Osteoblast (primary cell): Measurements from ENCODE around the gene PARD3. TPM values are rescaled to one million over a fixed set of nuclear protein-coding genes. Genes with fewer than 3 reads are reported as not detected.

Experiments used
- DNase-seq: peaks from one replicate; pipeline ENCODE4 v3.0.0; 2011; ENCODE audit warnings: low spot score, mixed read lengths; ENCODE audit not compliant: insufficient read length; ENCODE audit errors: missing footprints
- H2AFZ ChIP-seq: 2 replicates; pipeline ENCODE4 v1.6.0; 2011; ENCODE audit warnings: mild to moderate bottlenecking, low read length
- H3K27ac ChIP-seq: 2 replicates; pipeline ENCODE4 v1.5.1; 2011; ENCODE audit warnings: mild to moderate bottlenecking, low read depth, low read length, moderate library complexity
- H3K27me3 ChIP-seq: 2 replicates; pipeline ENCODE4 v1.6.0; 2012; ENCODE audit warnings: mild to moderate bottlenecking, control low read depth, inconsistent platforms, low read length, moderate library complexity; ENCODE audit not compliant: insufficient read depth
- H3K36me3 ChIP-seq: 2 replicates; pipeline ENCODE4 v1.5.1; 2011; ENCODE audit warnings: mild to moderate bottlenecking, low read length, control low read depth, moderate library complexity; ENCODE audit not compliant: insufficient read depth
- H3K4me1 ChIP-seq: 2 replicates; pipeline ENCODE4 v1.5.1; 2011; ENCODE audit warnings: mild to moderate bottlenecking, low read length, control low read depth, moderate library complexity; ENCODE audit not compliant: insufficient read depth
- H3K4me2 ChIP-seq: 2 replicates; pipeline ENCODE4 v1.6.0; 2011; ENCODE audit warnings: mild to moderate bottlenecking, low read length; ENCODE audit not compliant: insufficient read depth
- H3K4me3 ChIP-seq: fragments of 200-600 bp; sonication (generic); 3 replicates; pipeline ENCODE4 v1.5.1; 2012; ENCODE audit warnings: mild to moderate bottlenecking, low read length, inconsistent platforms; ENCODE audit not compliant: insufficient read depth
- H3K79me2 ChIP-seq: 2 replicates; pipeline ENCODE4 v1.6.0; 2012; ENCODE audit warnings: mild to moderate bottlenecking, low read length, control low read depth, inconsistent platforms; ENCODE audit not compliant: insufficient read depth
- H3K9me3 ChIP-seq: 2 replicates; pipeline ENCODE4 v1.5.1; 2011; ENCODE audit warnings: low read depth, low read length, control low read depth
- H4K20me1 ChIP-seq: 2 replicates; pipeline ENCODE4 v1.6.0; 2012; ENCODE audit warnings: mild to moderate bottlenecking, low read length, control low read depth; ENCODE audit not compliant: insufficient read depth
- CTCF ChIP-seq: IDR thresholded peaks from 2 replicates; pipeline ENCODE4 v1.5.1; 2011; ENCODE audit warnings: mild to moderate bottlenecking, low read depth, low read length, moderate library complexity; ENCODE audit errors: extremely low read depth
- total RNA-seq: library from RNA; depleted of rRNA; stranded (reverse); fragments of >200 nt; gene quantifications from 2 replicates; pipeline ENCODE4 v1.2.3, GENCODE V29; 2012

Gene PARD3
- total RNA-seq, 1 donor, result 71.7 TPM

- Histone ChIP-seq H4K20me1 (no peaks in the 10 kb centered on the region), H2AFZ (no peak overlapping the region), H3K4me2 (no peak overlapping the region), H3K79me2 (no peaks in the 10 kb centered on the region), H3K36me3 (no peaks in the 10 kb centered on the region), H3K4me3 (no peak overlapping the region), H3K4me1 (no peaks in the 10 kb centered on the region), H3K27me3 (no peaks in the 10 kb centered on the region), H3K27ac (no peak overlapping the region), H3K9me3 (no peaks in the 10 kb centered on the region)
- DNase-seq, result no peak
- TF ChIP-seq CTCF, result no peak
Observed at GRCh38 chr10:34364253-34365037, 450.7 kb downstream of the PARD3 start.

GRCh38 chr10:34360984-34361383 lies 454.1 kb downstream of the PARD3 start:
- TF ChIP-seq CTCF, result no peak
- Histone ChIP-seq H3K4me2 (no peak overlapping the region), H3K4me1 (no peaks in the 10 kb centered on the region), H3K4me3 (no peak overlapping the region), H3K79me2 (no peaks in the 10 kb centered on the region), H2AFZ (no peak overlapping the region), H3K27me3 (no peaks in the 10 kb centered on the region), H3K36me3 (no peaks in the 10 kb centered on the region), H4K20me1 (no peaks in the 10 kb centered on the region), H3K9me3 (no peaks in the 10 kb centered on the region), H3K27ac (no peak overlapping the region)
- no peak for DNase-seq

- no peaks in the 10 kb centered on the region for H4K20me1 ChIP-seq
- no peak overlapping the region for H3K4me3 ChIP-seq
- H3K9me3 ChIP-seq, result no peaks in the 10 kb centered on the region
- H3K4me1 ChIP-seq, result no peaks in the 10 kb centered on the region
- DNase-seq, result no peak
- no peaks in the 10 kb centered on the region for H3K27me3 ChIP-seq
- H3K4me2 ChIP-seq, result no peak overlapping the region
- no peaks in the 10 kb centered on the region for H3K36me3 ChIP-seq
- no peak overlapping the region for H2AFZ ChIP-seq
- no peak overlapping the region for H3K27ac ChIP-seq
- H3K79me2 ChIP-seq, result no peaks in the 10 kb centered on the region
- no peak for TF ChIP-seq CTCF
Observed at GRCh38 chr10:34359435-34359813, 455.7 kb downstream of the PARD3 start.

GRCh38 chr10:34358729-34359434 lies 456.2 kb downstream of the PARD3 start:
- Histone ChIP-seq H4K20me1 (no peaks in the 10 kb centered on the region), H3K36me3 (no peaks in the 10 kb centered on the region), H2AFZ (no peak overlapping the region), H3K4me3 (no peak overlapping the region), H3K9me3 (no peaks in the 10 kb centered on the region), H3K27ac (no peak overlapping the region), H3K4me1 (no peaks in the 10 kb centered on the region), H3K79me2 (no peaks in the 10 kb centered on the region), H3K27me3 (no peaks in the 10 kb centered on the region), H3K4me2 (no peak overlapping the region)
- no peak for TF ChIP-seq CTCF
- no peak for DNase-seq
